ENCODE measurements around the gene PPP2R5D.

Gene PPP2R5D

GRCh38 chr6:43060034-43060754 is 75.8 kb downstream of the PPP2R5D start:
- DNase-seq = no peak

- no peak for DNase-seq
These were observed 76.6 kb downstream of the PPP2R5D start for GRCh38 chr6:43060755-43061633.

GRCh38 chr6:43061861-43062260 is 77.5 kb downstream of the PPP2R5D start:
- DNase-seq = no peak
